DND-41 (cell line): ENCODE data around the gene CIROP.
A peak's percentile ranks its signal among the peaks of the same experiment; 100 is the strongest.

Experiments
- ATAC-seq: fragments of 200-7000 bp; cut with Tn5 transposase; 3 replicates; pipeline ENCODE4 v1.9.1; 2021; ENCODE audit warnings: low read depth; ENCODE audit not compliant: insufficient read depth
- DNase-seq: peaks from one replicate; pipeline ENCODE4 v3.0.0-alpha.2; 2020
- H2AFZ ChIP-seq: 2 replicates; pipeline ENCODE4 v1.6.0; 2012; ENCODE audit warnings: low read depth, low read length
- H3K27ac ChIP-seq: 2 replicates; pipeline ENCODE4 v1.5.1; 2012; ENCODE audit warnings: low read length, inconsistent platforms
- H3K27me3 ChIP-seq: fragments of 200-600 bp; sonication (generic); 2 replicates; pipeline ENCODE4 v1.6.0; 2012; ENCODE audit warnings: low read length, mild to moderate bottlenecking, inconsistent platforms; ENCODE audit not compliant: insufficient read depth, poor library complexity
- H3K36me3 ChIP-seq: 2 replicates; pipeline ENCODE4 v1.5.1; 2012; ENCODE audit warnings: low read length, inconsistent platforms; ENCODE audit not compliant: insufficient read depth
- H3K4me1 ChIP-seq: 2 replicates; pipeline ENCODE4 v1.5.1; 2012; ENCODE audit warnings: mild to moderate bottlenecking, low read length; ENCODE audit not compliant: insufficient read depth
- H3K4me2 ChIP-seq: 2 replicates; pipeline ENCODE4 v1.6.0; 2012; ENCODE audit warnings: mild to moderate bottlenecking, moderate library complexity, low read length, inconsistent platforms; ENCODE audit not compliant: insufficient read depth
- H3K4me3 ChIP-seq, 2 experiments: fragments of 200-600 bp in 1 of 2; shearing (Covaris generic) in 1 of 2; 2 replicates each; pipeline ENCODE4 v1.5.1; 2012 to 2016; ENCODE audit warnings: inconsistent platforms in 2 of 2, low read length in 2 of 2, mild to moderate bottlenecking in 2 of 2, low read depth in 1 of 2, moderate library complexity in 1 of 2
- H3K79me2 ChIP-seq: 2 replicates; pipeline ENCODE4 v1.6.0; 2012; ENCODE audit warnings: low read length, inconsistent platforms; ENCODE audit not compliant: insufficient read depth
- H3K9ac ChIP-seq: 2 replicates; pipeline ENCODE4 v1.6.0; 2012; ENCODE audit warnings: low read depth, mild to moderate bottlenecking, inconsistent platforms, low read length, moderate library complexity
- H3K9me3 ChIP-seq: 2 replicates; pipeline ENCODE4 v1.5.1; 2012; ENCODE audit warnings: low read length, moderate library complexity, mild to moderate bottlenecking, inconsistent platforms; ENCODE audit not compliant: insufficient read depth, severe bottlenecking
- H4K20me1 ChIP-seq: 2 replicates; pipeline ENCODE4 v1.6.0; 2012; ENCODE audit warnings: low read length; ENCODE audit not compliant: insufficient read depth
- EZH2 ChIP-seq: IDR thresholded peaks from 3 replicates; pipeline ENCODE4 v1.6.1; 2012; ENCODE audit warnings: borderline replicate concordance, low read depth, mild to moderate bottlenecking, moderate library complexity, low read length, inconsistent platforms; ENCODE audit not compliant: severe bottlenecking
- TF ChIP-seq, protein P1 (sequence below): IDR thresholded peaks from 2 replicates; pipeline ENCODE4 v1.5.1; 2012; ENCODE audit warnings: borderline replicate concordance, low read length, moderate library complexity, mild to moderate bottlenecking; ENCODE audit not compliant: poor library complexity, severe bottlenecking; ENCODE audit errors: extremely low read depth

CIROP gene

DNA sequence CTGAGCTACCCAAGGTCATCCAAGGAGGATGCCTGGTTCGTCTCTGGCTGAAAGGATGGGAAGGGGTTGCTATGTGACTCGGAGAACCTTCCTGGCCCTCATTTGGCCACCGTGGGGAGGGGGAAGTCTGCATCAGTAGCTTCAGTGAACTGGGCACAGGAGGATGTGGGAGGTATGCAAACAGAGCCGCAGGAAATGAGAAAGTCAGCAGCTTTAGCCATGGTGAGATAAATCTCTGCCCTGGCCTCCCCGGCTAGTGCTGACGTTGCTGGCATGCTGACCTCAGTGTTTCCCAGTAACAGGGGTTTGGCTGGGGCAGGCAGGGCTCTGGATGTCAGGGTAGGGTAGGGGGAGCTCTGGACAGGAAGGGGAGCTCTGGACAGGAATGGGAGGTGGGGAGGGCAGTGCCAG, 16.6 kb upstream of the CIROP start:
- H4K20me1 ChIP-seq = no peaks in the 10 kb centered on the region; the same call in 1 of the 2 replicates
- DNase-seq (no peak), ATAC-seq (no peak)

DNA sequence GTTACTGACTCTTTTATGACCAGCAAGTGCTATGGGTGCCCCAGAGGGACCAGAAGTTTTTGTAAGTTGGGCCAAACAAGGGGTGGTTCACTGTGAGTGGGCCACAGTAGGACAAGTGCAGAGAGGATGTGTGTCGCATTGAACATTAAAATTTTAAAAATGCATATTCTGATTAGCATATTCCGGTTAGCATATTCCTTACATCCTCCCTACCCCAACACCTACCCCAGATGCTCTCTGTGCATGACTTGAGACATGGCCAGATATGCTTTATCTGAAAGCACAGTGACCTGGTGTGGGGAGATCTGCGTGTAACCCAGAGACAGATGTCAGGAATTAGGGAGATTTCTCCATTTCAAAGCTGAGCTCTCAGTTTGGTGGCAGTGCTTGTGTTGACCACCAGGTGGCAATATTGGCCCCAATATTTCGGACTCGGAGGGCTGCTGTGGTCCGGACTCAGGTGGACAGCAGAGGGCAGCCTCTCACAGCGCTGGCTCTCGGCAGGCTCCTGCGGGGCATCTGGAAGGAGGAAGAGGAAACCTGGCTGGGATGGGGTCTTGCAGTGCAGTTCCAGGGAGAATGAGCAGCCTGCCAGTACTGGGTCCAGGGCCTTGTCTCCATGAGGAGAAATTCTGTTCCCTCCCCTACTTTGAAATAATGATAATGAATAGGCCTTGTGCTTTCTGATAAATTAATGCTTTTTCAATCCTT, 15.9 kb upstream of the CIROP start:
- H3K79me2 ChIP-seq = no peaks in the 10 kb centered on the region
- H3K4me3 ChIP-seq = no peak overlapping the region
- peak overlapping the region; percentile 22; the same call in 1 of the 2 replicates for H2AFZ ChIP-seq
- H3K27ac ChIP-seq = no peak overlapping the region
- no peaks in the 10 kb centered on the region; the same call in 1 of the 2 replicates for H4K20me1 ChIP-seq
- ATAC-seq (peak; percentile 91), DNase-seq (peak; percentile 79)
- no peak for TF ChIP-seq EZH2
- TF ChIP-seq, protein P1, sequence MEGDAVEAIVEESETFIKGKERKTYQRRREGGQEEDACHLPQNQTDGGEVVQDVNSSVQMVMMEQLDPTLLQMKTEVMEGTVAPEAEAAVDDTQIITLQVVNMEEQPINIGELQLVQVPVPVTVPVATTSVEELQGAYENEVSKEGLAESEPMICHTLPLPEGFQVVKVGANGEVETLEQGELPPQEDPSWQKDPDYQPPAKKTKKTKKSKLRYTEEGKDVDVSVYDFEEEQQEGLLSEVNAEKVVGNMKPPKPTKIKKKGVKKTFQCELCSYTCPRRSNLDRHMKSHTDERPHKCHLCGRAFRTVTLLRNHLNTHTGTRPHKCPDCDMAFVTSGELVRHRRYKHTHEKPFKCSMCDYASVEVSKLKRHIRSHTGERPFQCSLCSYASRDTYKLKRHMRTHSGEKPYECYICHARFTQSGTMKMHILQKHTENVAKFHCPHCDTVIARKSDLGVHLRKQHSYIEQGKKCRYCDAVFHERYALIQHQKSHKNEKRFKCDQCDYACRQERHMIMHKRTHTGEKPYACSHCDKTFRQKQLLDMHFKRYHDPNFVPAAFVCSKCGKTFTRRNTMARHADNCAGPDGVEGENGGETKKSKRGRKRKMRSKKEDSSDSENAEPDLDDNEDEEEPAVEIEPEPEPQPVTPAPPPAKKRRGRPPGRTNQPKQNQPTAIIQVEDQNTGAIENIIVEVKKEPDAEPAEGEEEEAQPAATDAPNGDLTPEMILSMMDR = peak; percentile 100
- no peak overlapping the region for H3K9ac ChIP-seq
- H3K36me3 ChIP-seq = no peaks in the 10 kb centered on the region
- no peaks in the 10 kb centered on the region for H3K9me3 ChIP-seq
- peak overlapping the region; percentile 29; the same call in 1 of the 2 replicates for H3K4me2 ChIP-seq
- peaks cover 5% of the 10 kb centered on the region; the same call in 1 of the 2 replicates for H3K4me1 ChIP-seq
- H3K27me3 ChIP-seq = peaks cover 26% of the 10 kb centered on the region

More for the DNA sequence above, 16.6 kb upstream of the CIROP start:
- Histone ChIP-seq H3K27ac (no peak overlapping the region), H3K9ac (no peak overlapping the region), H3K27me3 (peaks cover 27% of the 10 kb centered on the region), H3K4me2 (peak overlapping the region; percentile 29; the same call in 1 of the 2 replicates), H3K36me3 (no peaks in the 10 kb centered on the region), H3K4me3 (no peak overlapping the region), H3K4me1 (peaks cover 5% of the 10 kb centered on the region; the same call in 1 of the 2 replicates), H2AFZ (0 out of 2 replicates have a peak overlapping the region, but pooled peaks have one; percentile 22), H3K9me3 (no peaks in the 10 kb centered on the region), H3K79me2 (no peaks in the 10 kb centered on the region)
- TF ChIP-seq, protein P1 = no peak
- TF ChIP-seq EZH2 = no peak

- Histone ChIP-seq H3K27me3 (peaks cover 28% of the 10 kb centered on the region), H3K79me2 (no peaks in the 10 kb centered on the region), H3K9me3 (no peaks in the 10 kb centered on the region), H3K9ac (no peak overlapping the region), H3K27ac (no peak overlapping the region), H2AFZ (no peak overlapping the region; the same call in 1 of the 2 replicates), H3K4me2 (no peak overlapping the region), H3K4me3 (no peak overlapping the region), H3K36me3 (no peaks in the 10 kb centered on the region), H3K4me1 (peaks cover 5% of the 10 kb centered on the region; the same call in 1 of the 2 replicates), H4K20me1 (no peaks in the 10 kb centered on the region; the same call in 1 of the 2 replicates)
- ATAC-seq (no peak), DNase-seq (peak; percentile 13)
- TF ChIP-seq, protein P1 = no peak
- TF ChIP-seq EZH2 = no peak
Measured at GRCh38 chr14:23119363-23120327, 14.9 kb upstream of the CIROP start.
